Measurements from ENCODE around the gene FOXJ1.
A peak's percentile ranks its signal among the peaks of the same experiment; 100 is the strongest.

FOXJ1 gene

DNA sequence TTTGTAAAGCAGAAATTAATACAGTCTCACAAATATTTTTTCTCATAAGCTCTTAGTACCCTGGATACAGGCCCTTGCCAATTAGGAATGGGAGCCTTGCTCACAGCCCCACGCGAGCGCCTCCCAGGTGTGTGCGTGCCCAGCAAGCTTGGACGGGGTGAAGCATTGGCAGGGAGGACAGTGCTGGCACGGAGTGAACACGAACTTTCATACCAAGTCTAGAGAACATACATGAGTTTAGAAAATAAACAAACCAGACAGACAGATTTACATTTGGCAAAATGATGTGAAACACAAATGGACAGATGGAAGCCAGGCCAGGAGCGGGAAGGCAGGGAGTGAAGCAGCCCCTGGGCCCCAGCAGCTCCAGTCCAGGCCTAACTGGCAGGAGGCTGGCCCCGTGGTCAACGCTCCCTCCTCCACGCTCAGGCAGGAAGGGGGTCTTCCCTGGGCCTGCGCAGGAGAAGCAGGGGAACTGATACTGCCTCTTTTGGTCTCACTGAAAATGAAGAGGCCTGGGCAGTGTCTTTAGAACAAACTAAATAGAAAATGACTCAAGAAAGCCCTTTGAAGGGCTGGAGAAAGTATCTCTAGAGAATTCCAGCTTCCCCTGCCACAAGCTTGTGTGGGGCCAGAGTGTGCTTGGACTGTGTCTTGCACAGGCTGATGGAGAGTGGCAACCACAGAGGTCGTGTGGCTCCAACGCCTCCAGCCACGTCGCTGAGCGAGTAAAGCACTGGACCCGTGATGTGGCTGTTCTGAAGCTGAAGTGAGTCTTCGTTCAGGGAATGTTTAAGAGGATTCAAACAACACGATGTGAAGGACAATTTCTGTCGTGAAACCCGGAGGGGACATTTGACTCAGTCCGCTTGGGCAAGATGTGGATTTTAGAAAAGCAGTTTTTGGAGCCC is 9.9 kb upstream of the FOXJ1 start:
- H3K9me3 ChIP-seq (ENCODE audit: insufficient read depth, low read depth, low read length), result no peaks in the 10 kb centered on the region
- H3K27ac ChIP-seq (ENCODE audit: low read depth, low read length), result no peak overlapping the region
- H3K9ac ChIP-seq (ENCODE audit: low read depth, low read length), result no peak overlapping the region
- no peak overlapping the region for H3K4me3 ChIP-seq (ENCODE audit: low read length)
- H3K4me1 ChIP-seq (ENCODE audit: insufficient read depth, low read length), result peaks cover 10% of the 10 kb centered on the region
- no peaks in the 10 kb centered on the region for H3K36me3 ChIP-seq (ENCODE audit: insufficient read depth, low read length)
- H3K27me3 ChIP-seq (ENCODE audit: insufficient read depth, low read length), result no peaks in the 10 kb centered on the region
- 92% methylated on average over 23 of the region's 23 CpGs for WGBS

DNA sequence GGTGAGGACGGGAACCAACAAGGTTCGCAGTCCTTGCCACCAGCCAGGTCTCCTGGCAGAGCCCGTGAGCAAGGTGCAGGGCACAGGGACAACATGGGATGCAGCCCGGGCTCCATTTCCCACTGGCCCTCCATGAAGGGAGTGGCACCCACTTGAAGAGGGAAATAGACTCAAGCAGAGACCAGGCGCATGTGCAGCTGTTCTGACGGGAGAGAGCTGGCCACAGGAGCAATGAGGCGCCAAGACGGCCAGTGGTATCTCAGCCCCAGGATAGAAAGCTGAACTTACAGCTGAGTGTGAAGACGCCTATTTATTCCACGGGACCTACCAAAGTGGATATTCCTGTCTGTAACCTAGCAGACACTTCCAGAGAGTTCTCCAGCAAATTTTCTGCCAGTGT is 8.2 kb upstream of the FOXJ1 start:
- Histone ChIP-seq H3K9ac (ENCODE audit: low read depth, low read length) (no peak overlapping the region), H3K9me3 (ENCODE audit: insufficient read depth, low read depth, low read length) (no peaks in the 10 kb centered on the region), H3K4me1 (ENCODE audit: insufficient read depth, low read length) (peaks cover 15% of the 10 kb centered on the region), H3K27me3 (ENCODE audit: insufficient read depth, low read length) (peaks cover 10% of the 10 kb centered on the region; the same call in 1 of the 2 replicates), H3K4me3 (ENCODE audit: low read length) (no peak overlapping the region), H3K27ac (ENCODE audit: low read depth, low read length) (no peak overlapping the region), H3K36me3 (ENCODE audit: insufficient read depth, low read length) (no peaks in the 10 kb centered on the region)
- 93% methylated on average over 10 of the region's 10 CpGs for WGBS

DNA sequence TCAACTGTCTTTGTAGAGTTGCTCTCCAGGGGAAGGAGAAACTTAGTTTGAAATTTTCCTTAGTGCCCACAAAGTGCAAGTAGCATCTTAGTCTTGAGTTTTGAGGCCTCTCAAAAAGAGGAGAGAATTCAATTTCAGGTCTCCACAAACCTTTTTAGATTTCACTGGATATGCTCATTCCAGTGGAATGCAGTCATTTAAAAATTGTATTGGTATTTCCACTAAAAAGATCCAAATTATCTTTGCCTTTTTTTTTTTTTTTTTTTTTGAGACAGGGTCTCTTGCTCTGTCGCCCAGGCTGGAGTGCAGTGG is 6.9 kb upstream of the FOXJ1 start:
- no peaks in the 10 kb centered on the region for H3K36me3 ChIP-seq (ENCODE audit: insufficient read depth, low read length)
- H3K9me3 ChIP-seq (ENCODE audit: insufficient read depth, low read depth, low read length), result no peaks in the 10 kb centered on the region
- 89% methylated on average over 1 of the region's 1 CpG for WGBS

DNA sequence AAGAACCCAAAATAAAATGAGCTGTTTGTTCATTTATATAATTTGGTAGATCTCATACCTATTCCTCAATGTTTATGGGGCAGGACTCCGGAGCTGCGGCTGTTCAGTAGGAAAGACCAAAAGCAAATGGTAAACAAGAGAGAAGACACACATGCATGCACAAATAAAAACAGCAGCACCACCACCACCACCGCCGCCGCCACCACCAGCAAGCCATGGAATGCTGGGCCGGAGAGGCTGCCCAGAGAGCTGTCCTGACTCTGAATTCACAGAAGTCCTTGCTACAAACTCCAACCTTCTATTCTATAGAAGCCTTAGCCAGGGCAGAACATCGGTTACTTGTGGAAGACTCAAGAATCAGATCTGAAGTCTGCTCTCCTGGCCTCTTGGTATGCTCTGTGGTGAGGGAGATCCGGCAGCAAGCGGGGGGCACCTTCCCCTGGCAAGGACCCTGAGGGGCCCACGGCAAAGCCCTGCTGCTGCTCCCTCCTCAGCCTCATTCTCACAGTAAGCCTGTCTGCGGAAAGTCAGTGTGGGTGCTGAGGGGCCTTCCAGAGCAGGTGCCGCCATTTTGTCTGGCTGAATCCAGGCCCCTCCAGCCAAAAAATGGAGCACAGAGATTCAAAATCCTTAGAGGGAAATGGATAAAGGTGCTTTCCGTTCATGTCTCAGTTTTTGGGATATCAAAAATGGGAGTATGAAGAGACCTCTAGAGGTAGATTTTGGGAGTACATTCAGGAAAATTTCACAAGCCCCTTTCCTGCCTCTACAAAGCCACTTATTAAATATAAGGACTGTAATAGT is 6.4 kb upstream of the FOXJ1 start:
- WGBS, result 86% methylated on average over 13 of the region's 13 CpGs
- H3K27me3 ChIP-seq (ENCODE audit: insufficient read depth, low read length), result peaks cover 26% of the 10 kb centered on the region
- H3K4me1 ChIP-seq (ENCODE audit: insufficient read depth, low read length), result peaks cover 22% of the 10 kb centered on the region
- no peak overlapping the region for H3K27ac ChIP-seq (ENCODE audit: low read depth, low read length)
- no peaks in the 10 kb centered on the region for H3K36me3 ChIP-seq (ENCODE audit: insufficient read depth, low read length)
- H3K9me3 ChIP-seq (ENCODE audit: insufficient read depth, low read depth, low read length), result no peaks in the 10 kb centered on the region
- no peak overlapping the region for H3K4me3 ChIP-seq (ENCODE audit: low read length)
- H3K9ac ChIP-seq (ENCODE audit: low read depth, low read length), result no peak overlapping the region

More for the DNA sequence above, 6.9 kb upstream of the FOXJ1 start:
- Histone ChIP-seq H3K4me3 (ENCODE audit: low read length) (no peak overlapping the region), H3K9ac (ENCODE audit: low read depth, low read length) (no peak overlapping the region), H3K27me3 (ENCODE audit: insufficient read depth, low read length) (peaks cover 20% of the 10 kb centered on the region), H3K4me1 (ENCODE audit: insufficient read depth, low read length) (peaks cover 16% of the 10 kb centered on the region), H3K27ac (ENCODE audit: low read depth, low read length) (no peak overlapping the region)

DNA sequence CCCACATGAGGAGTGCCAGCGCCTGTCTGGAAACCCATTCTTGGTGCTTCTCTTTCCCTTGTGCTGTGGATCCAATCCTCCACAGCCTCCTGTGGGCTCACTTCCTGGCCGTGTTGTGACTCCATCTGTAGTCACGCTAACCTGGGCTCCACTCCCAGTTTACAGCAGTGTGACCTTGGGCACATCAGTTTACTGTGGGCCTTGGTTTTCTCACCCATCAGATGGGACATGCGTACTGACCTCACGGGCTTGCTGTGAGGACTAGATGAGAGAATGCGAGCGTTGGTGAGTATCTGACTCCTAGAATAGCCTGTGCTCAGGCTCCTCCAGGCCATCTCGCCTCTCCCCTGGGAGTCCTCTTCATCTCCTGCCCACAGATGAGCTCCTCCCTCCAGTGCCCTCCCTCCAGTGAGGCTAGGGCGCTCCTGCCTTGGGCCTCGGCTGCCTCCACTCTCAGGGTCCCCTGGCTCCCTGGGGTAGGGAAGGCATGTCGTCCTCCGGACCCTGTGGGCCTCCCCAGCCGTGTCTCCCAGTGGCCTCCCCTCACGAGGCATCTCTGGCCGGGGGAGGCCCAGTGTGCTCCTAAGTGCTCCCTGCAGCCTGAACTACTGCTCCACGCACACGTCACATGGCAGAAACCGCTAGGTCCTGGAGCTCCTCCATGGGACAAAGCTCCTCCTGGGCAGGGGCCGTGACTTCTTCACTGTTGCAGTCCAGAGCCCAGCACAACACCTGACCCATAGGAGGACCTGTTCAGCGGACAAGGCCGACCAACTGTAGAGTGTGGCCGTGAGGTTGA is 5.2 kb upstream of the FOXJ1 start:
- H3K36me3 ChIP-seq (ENCODE audit: insufficient read depth, low read length), result no peaks in the 10 kb centered on the region
- no peak overlapping the region for H3K4me3 ChIP-seq (ENCODE audit: low read length)
- no peak overlapping the region for H3K9ac ChIP-seq (ENCODE audit: low read depth, low read length)
- no peaks in the 10 kb centered on the region for H3K9me3 ChIP-seq (ENCODE audit: insufficient read depth, low read depth, low read length)
- H3K27me3 ChIP-seq (ENCODE audit: insufficient read depth, low read length), result peaks cover 37% of the 10 kb centered on the region
- 90% methylated on average over 22 of the region's 22 CpGs for WGBS
- no peak overlapping the region for H3K27ac ChIP-seq (ENCODE audit: low read depth, low read length)
- peaks cover 30% of the 10 kb centered on the region for H3K4me1 ChIP-seq (ENCODE audit: insufficient read depth, low read length)

DNA sequence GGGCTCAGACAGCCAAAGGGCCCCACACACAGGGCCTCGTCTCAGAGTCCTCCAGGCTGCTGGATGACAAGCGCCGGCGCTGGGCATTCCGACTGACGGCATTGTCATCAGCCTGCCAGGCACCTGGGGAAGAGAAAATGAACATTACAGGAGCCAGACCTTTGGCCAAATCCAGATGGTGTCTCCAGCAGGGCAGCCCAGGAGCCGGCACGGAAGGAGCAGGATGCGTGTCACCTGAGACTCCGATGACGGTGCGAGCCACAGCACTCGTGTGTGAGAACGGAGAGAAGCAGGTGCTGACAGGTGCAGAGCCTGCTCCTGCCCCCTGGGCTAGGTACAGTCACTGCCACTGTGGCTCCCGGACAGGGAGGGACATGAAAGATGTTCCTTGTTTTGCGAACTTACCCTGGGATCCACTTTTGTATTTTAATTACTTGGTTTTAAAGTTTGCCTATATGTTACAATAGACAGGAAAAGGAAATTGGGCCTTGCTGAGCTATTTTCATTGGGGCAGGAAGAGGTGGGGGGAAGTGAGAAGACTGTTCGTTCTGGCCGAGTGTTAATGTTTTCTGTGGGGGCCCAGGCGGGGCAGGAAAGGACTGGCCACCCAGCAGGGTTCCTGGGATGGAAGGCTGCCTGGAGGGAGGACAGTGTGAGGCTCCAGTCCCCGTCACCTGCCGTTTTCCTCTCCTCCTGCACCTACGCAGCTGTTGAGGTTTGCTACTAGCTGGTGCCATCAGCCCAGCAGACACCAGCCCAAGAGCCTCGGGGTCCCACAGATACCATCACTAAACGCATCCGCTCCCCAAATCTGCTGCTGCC is 4.4 kb upstream of the FOXJ1 start:
- no peaks in the 10 kb centered on the region for H3K36me3 ChIP-seq (ENCODE audit: insufficient read depth, low read length)
- H3K9ac ChIP-seq (ENCODE audit: low read depth, low read length), result no peak overlapping the region
- 65% methylated on average over 25 of the region's 25 CpGs for WGBS
- no peak overlapping the region for H3K4me3 ChIP-seq (ENCODE audit: low read length)
- H3K9me3 ChIP-seq (ENCODE audit: insufficient read depth, low read depth, low read length), result no peaks in the 10 kb centered on the region
- H3K27me3 ChIP-seq (ENCODE audit: insufficient read depth, low read length), result peaks cover 45% of the 10 kb centered on the region
- H3K27ac ChIP-seq (ENCODE audit: low read depth, low read length), result no peak overlapping the region
- H3K4me1 ChIP-seq (ENCODE audit: insufficient read depth, low read length), result peaks cover 30% of the 10 kb centered on the region

DNA sequence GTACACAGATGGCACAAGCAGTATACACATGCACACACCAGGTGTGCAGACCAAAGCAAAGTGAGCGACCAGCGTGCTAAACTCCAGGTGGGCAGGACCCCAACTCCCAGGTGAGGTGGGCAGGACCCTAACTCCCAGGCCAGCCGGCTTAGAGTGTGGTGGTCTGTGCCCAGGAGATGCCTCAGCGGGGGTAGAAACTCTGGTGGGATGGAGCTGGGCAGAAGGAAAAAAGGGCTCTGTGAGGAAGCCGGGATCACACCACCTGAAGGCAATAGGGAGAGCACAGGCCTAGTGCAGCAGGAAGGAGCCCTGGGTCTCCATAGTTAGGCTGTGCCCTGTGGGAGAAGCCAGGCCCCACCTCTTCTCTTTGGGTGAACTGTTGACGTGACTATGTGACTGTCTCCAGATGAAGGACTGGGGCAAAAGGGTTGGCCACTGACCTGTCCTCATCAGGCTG is 1.6 kb upstream of the FOXJ1 start:
- Histone ChIP-seq H3K4me1 (ENCODE audit: insufficient read depth, low read length) (peaks cover 48% of the 10 kb centered on the region), H3K27ac (ENCODE audit: low read depth, low read length) (no peak overlapping the region), H3K4me3 (ENCODE audit: low read length) (no peak overlapping the region), H3K27me3 (ENCODE audit: insufficient read depth, low read length) (peaks cover 73% of the 10 kb centered on the region), H3K9ac (ENCODE audit: low read depth, low read length) (no peak overlapping the region), H3K9me3 (ENCODE audit: insufficient read depth, low read depth, low read length) (no peaks in the 10 kb centered on the region), H3K36me3 (ENCODE audit: insufficient read depth, low read length) (no peaks in the 10 kb centered on the region)
- 63% methylated on average over 6 of the region's 6 CpGs for WGBS

DNA sequence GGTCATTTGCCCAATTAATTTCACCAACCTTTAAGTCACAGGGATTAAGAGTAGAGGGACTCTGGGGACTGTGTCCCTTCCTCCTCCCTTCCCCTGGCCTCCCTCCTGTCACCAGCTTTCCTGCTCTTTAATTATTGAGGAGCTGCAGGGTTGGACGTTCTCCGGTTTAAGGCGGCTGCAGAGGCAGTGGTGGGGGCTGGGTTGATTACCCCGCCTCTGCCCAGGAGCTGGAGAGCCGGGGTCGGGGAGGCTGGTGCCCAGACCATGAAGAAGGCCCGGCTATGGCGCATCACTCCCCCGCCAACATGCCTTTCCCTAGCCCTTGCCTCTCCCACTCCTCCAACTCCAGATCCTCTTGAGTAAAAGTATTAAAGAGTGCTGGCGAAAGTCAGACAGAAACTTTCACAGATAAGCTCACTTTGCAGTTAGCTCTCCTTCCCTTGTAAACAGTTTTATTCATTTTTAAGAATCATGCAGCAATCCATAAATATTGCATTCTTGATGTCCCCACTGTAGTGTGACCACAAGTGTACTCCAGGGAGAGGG is 1.1 kb upstream of the FOXJ1 start:
- peaks cover 78% of the 10 kb centered on the region for H3K27me3 ChIP-seq (ENCODE audit: insufficient read depth, low read length)
- H3K27ac ChIP-seq (ENCODE audit: low read depth, low read length), result no peak overlapping the region
- peaks cover 48% of the 10 kb centered on the region for H3K4me1 ChIP-seq (ENCODE audit: insufficient read depth, low read length)
- WGBS, result 24% methylated on average over 10 of the region's 10 CpGs
- H3K36me3 ChIP-seq (ENCODE audit: insufficient read depth, low read length), result no peaks in the 10 kb centered on the region
- no peaks in the 10 kb centered on the region for H3K9me3 ChIP-seq (ENCODE audit: insufficient read depth, low read depth, low read length)
- no peak overlapping the region for H3K9ac ChIP-seq (ENCODE audit: low read depth, low read length)
- H3K4me3 ChIP-seq (ENCODE audit: low read length), result peak overlapping the region; percentile 60

DNA sequence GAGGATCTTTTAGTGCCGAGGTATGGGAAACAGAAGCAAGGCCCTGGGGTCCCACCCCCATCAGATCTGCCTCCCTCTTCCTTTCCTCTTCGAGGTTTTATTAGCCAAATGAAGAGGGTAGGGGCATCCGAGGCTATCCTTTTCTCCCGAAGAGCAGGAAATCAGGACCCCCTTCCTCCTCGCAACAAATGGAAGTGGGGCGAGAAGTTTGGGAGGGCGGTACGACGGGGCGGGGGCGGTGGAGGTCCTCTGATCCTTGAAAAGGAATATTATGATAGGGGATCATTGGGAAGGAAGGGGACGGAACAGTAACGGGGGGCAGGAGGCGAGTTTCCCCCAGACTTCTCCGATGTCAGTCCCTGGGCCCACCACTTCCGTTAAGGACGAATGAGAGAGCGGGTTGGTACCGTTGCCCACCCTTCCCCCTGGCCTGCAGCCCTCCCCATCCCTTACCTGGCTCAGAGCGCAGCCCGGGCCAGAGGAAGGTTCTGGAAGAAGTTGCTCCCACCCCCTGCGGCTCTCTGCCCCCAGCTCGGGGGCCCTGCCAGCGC is 309 bp downstream of the FOXJ1 start:
- Histone ChIP-seq H3K36me3 (ENCODE audit: insufficient read depth, low read length) (no peaks in the 10 kb centered on the region), H3K9me3 (ENCODE audit: insufficient read depth, low read depth, low read length) (no peaks in the 10 kb centered on the region), H3K4me1 (ENCODE audit: insufficient read depth, low read length) (peaks cover 58% of the 10 kb centered on the region), H3K27ac (ENCODE audit: low read depth, low read length) (no peak overlapping the region), H3K4me3 (ENCODE audit: low read length) (peak overlapping the region; percentile 60), H3K9ac (ENCODE audit: low read depth, low read length) (no peak overlapping the region), H3K27me3 (ENCODE audit: insufficient read depth, low read length) (peaks cover 92% of the 10 kb centered on the region)
- 3% methylated on average over 22 of the region's 24 CpGs for WGBS
